NCI-H82 treated with DMSO at 0.1 percent for 48 hours (cell line): ENCODE measurements around the gene DDX31.

Experiments
- DNase-seq: peaks from one replicate; lab custom pipeline; 2025; ENCODE audit not compliant: unreplicated experiment; lab: John Stamatoyannopoulos, UW

DDX31 gene

GRCh38 chr9:132551556-132551955, 118.2 kb downstream of the DDX31 start:
- peak; percentile 20 for DNase-seq

- DNase-seq: no peak
Measured at GRCh38 chr9:132548751-132549640, 120.8 kb downstream of the DDX31 start.

GRCh38 chr9:132547976-132548730, 121.6 kb downstream of the DDX31 start:
- DNase-seq: no peak

- no peak for DNase-seq
Measured at GRCh38 chr9:132547436-132547835, 122.3 kb downstream of the DDX31 start.

- DNase-seq: no peak
Measured at GRCh38 chr9:132547052-132547431, 122.7 kb downstream of the DDX31 start.

GRCh38 chr9:132546148-132547051, 123.4 kb downstream of the DDX31 start:
- DNase-seq: peak; percentile 93

GRCh38 chr9:132545578-132545977, 124.2 kb downstream of the DDX31 start:
- DNase-seq: no peak

GRCh38 chr9:132543960-132544359, 125.8 kb downstream of the DDX31 start:
- DNase-seq: no peak

- no peak for DNase-seq
Measured at GRCh38 chr9:132543251-132543650, 126.5 kb downstream of the DDX31 start.
